B cell (primary cell): ENCODE data around the gene ITGB7. TPM values are rescaled to one million over a fixed set of nuclear protein-coding genes. Genes with fewer than 3 reads are reported as not detected.

Experiments used
- ATAC-seq: fragments of 200-7000 bp; cut with Tn5 transposase; one replicate; pipeline ENCODE4 v1.10.0; 2021; ENCODE audit warnings: low read depth, mild to moderate bottlenecking, moderate number of reproducible peaks, moderate library complexity
- CTCF ChIA-PET: fragments of 350-600 bp; sonication (Branson Sonifier 250); formaldehyde crosslinking; loops from one replicate; lab custom pipeline; 2021; ENCODE audit warnings: antibody characterized with exemption, inconsistent platforms; lab: Charles Lee
- POLR2A ChIA-PET: fragments of 350-600 bp; sonication (Branson Sonifier 250); formaldehyde crosslinking; loops from one replicate; lab custom pipeline; 2021; ENCODE audit warnings: antibody characterized with exemption; lab: Charles Lee
- DNase-seq: peaks from one replicate; pipeline ENCODE4 v3.0.0; 2013
- H2AFZ ChIP-seq: 2 replicates; pipeline ENCODE4 v1.6.1; 2012; ENCODE audit warnings: mild to moderate bottlenecking, low read depth, low read length; ENCODE audit not compliant: insufficient read depth, poor library complexity, severe bottlenecking
- H3K27ac ChIP-seq, 2 donors: 1 replicate in 1 of 2; 2 replicates in 1 of 2; pipeline ENCODE4 v1.5.1; 2012 to 2013; ENCODE audit warnings: low read length in 2 of 2, mild to moderate bottlenecking in 2 of 2, moderate library complexity in 1 of 2
- H3K27me3 ChIP-seq, 4 experiments: fragments of 200-600 bp in 1 of 4; sonication (generic) in 1 of 4; replicated peaks in 1 of 4; 1 replicate in 2 of 4; 2 replicates in 2 of 4; pipeline versions ENCODE4 v1.6.1 to v1.7.0; 2013 to 2016; ENCODE audit warnings: low read length in 3 of 4, mild to moderate bottlenecking in 2 of 4, mixed read lengths in 1 of 4, moderate library complexity in 1 of 4; ENCODE audit not compliant: insufficient read depth in 4 of 4, control insufficient read depth in 3 of 4; ENCODE audit errors: control extremely low read depth in 1 of 4
- H3K36me3 ChIP-seq, 2 experiments: replicated peaks in 1 of 2; 1 replicate in 1 of 2; 2 replicates in 1 of 2; pipeline versions ENCODE4 v1.6.1 to v1.7.1; 2013; ENCODE audit warnings: low read length in 1 of 2; ENCODE audit not compliant: insufficient read depth in 2 of 2, control insufficient read depth in 1 of 2; ENCODE audit errors: control extremely low read depth in 1 of 2, extremely low read depth in 1 of 2
- H3K4me1 ChIP-seq, 2 donors: fragments of 200-600 bp in 1 of 2; sonication (generic) in 1 of 2; 1 replicate in 1 of 2; 2 replicates in 1 of 2; pipeline versions ENCODE4 v1.5.1 to v1.6.1; 2013 to 2017; ENCODE audit warnings: low read length in 2 of 2; ENCODE audit not compliant: control insufficient read depth in 2 of 2, insufficient read depth in 2 of 2
- H3K4me2 ChIP-seq: replicated peaks from 2 replicates; pipeline ENCODE3; 2012; ENCODE audit warnings: mild to moderate bottlenecking, low read depth, low read length; ENCODE audit not compliant: poor library complexity, severe bottlenecking
- H3K4me3 ChIP-seq, 5 experiments: fragments of 200-600 bp in 1 of 5; sonication (generic) in 1 of 5; 1 replicate in 3 of 5; 2 replicates in 2 of 5; pipeline versions ENCODE4 v1.5.1 to v1.7.0; 2011 to 2016; ENCODE audit warnings: low read length in 4 of 5, mild to moderate bottlenecking in 4 of 5, low read depth in 2 of 5, control low read depth in 1 of 5, moderate library complexity in 1 of 5; ENCODE audit not compliant: insufficient read depth in 1 of 5; ENCODE audit errors: control extremely low read depth in 1 of 5, extremely low read depth in 1 of 5
- H3K79me2 ChIP-seq: fragments of 200-600 bp; sonication (generic); one replicate; pipeline ENCODE4 v1.6.0; 2016; ENCODE audit warnings: low read length; ENCODE audit not compliant: control insufficient read depth, insufficient read depth
- H3K9ac ChIP-seq: fragments of 200-600 bp; sonication (generic); 2 replicates; pipeline ENCODE4 v1.6.1; 2017; ENCODE audit warnings: mild to moderate bottlenecking, low read length, moderate library complexity
- H3K9me3 ChIP-seq, 3 donors: one replicate each; pipeline versions ENCODE4 v1.6.1 to v1.7.1; 2013; ENCODE audit warnings: low read length in 2 of 3; ENCODE audit not compliant: control insufficient read depth in 2 of 3, insufficient read depth in 1 of 3; ENCODE audit errors: control extremely low read depth in 1 of 3
- H4K20me1 ChIP-seq: 2 replicates; pipeline ENCODE4 v1.6.0; 2012; ENCODE audit warnings: mild to moderate bottlenecking, low read length; ENCODE audit not compliant: insufficient read depth, control insufficient read depth, poor library complexity, severe bottlenecking
- H3K27ac Mint-ChIP-seq: one replicate; pipeline ENCODE4 v1.8.0; 2021; ENCODE audit warnings: mixed read lengths
- H3K27me3 Mint-ChIP-seq: one replicate; pipeline ENCODE4 v1.8.0; 2021; ENCODE audit warnings: mixed read lengths
- H3K4me1 Mint-ChIP-seq: one replicate; pipeline ENCODE4 v1.8.0; 2021; ENCODE audit warnings: mixed read lengths
- H3K4me3 Mint-ChIP-seq: one replicate; pipeline ENCODE4 v1.8.0; 2021; ENCODE audit warnings: mixed read lengths
- H3K9me3 Mint-ChIP-seq: one replicate; pipeline ENCODE4 v1.8.0; 2022; ENCODE audit warnings: mixed read lengths; ENCODE audit not compliant: insufficient read depth
- EZH2 ChIP-seq: IDR thresholded peaks from 2 replicates; pipeline ENCODE4 v1.6.1; 2012; ENCODE audit warnings: borderline replicate concordance, low read depth, mild to moderate bottlenecking, moderate library complexity, low read length; ENCODE audit not compliant: insufficient read depth, poor library complexity, severe bottlenecking
- WGBS: methylation state at CpG from one replicate; pipeline ENCODE4 v1.1.5; 2013; ENCODE audit warnings: missing lambda C conversion rate; ENCODE audit not compliant: insufficient coverage; 5-methylcytosine and 5-hydroxymethylcytosine counted together
- intact Hi-C: fragments of 100-400 bp; cut with micrococcal nuclease; formaldehyde crosslinking; loops from one replicate; pipeline ENCODE4 v1.10.0; 2022
- polyA plus RNA-seq: library from polyadenylated mRNA; depleted of rRNA; stranded (reverse); fragments of >200 nt; gene quantifications from 2 replicates; pipeline ENCODE4 v1.2.3, GENCODE V29; 2012
- total RNA-seq, 2 donors: library from RNA; stranded (reverse); fragments of 120-200 nt in 1 of 2; gene quantifications; 1 replicate in 1 of 2; 2 replicates in 1 of 2; pipeline versions ENCODE4 v1.2.3 to v1.2.4, GENCODE V29; 2013 to 2022
- TF ChIP-seq, protein P1 (sequence below): fragments of 200-600 bp; IDR thresholded peaks from one replicate; pipeline ENCODE4 v1.8.0; 2022; ENCODE audit warnings: antibody characterized with exemption, mild to moderate bottlenecking

ITGB7 gene
- total and polyA plus RNA-seq, 2 donors (not counting 1 experiment from before 2014, with no cell fraction given) = 199 to 265 TPM

DNA sequence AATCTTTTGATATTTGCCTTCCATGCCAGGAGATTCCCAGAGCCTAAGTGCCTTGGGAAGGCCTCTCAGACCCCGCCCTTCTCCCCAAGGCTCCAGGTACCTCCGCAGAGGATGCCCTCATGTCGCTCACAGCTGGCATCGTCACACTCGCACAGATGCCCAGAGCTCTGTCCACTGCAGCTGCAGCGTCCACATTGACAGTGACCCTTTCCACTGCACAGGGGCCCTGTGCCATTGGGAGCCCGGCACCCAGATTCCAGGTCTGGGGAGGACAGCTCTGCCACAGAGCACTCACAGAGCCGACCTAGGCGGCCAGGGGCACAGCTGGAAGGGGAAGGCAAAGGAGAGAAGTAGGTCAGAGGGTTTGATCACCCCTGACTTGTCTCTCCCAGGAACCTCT, 14.0 kb downstream of the ITGB7 start:
- no peak overlapping the region for H3K9ac ChIP-seq
- H2AFZ ChIP-seq = no peak overlapping the region
- no peak overlapping the region for H3K4me3 ChIP-seq
- no peak overlapping the region for H3K4me2 ChIP-seq
- peaks cover 0 to 81% of the 10 kb centered on the region in 2 experiments for H3K36me3 ChIP-seq
- H3K4me3 Mint-ChIP-seq = no peak overlapping the region
- H3K27me3 ChIP-seq = no peaks in the 10 kb centered on the region
- WGBS = 100% methylated on average over 6 of the region's 9 CpGs
- intact Hi-C loops = no loop called here
- no peak overlapping the region for H3K27ac ChIP-seq
- no peaks in the 10 kb centered on the region for H3K9me3 ChIP-seq
- H3K4me1 Mint-ChIP-seq = peaks cover 19% of the 10 kb centered on the region
- H3K79me2 ChIP-seq = peaks cover 3% of the 10 kb centered on the region
- no peak overlapping the region for H3K27ac Mint-ChIP-seq
- ChIA-PET POLR2A (no interaction called here), CTCF (interaction anchor here (0.6 to 7.7 kb wide), 3 partner anchors 9 to 112 kb away, joined by 3 to 84 read pairs (median 4); no protein-coding TSS in a partner anchor)
- H3K9me3 Mint-ChIP-seq = no peaks in the 10 kb centered on the region
- no peaks in the 10 kb centered on the region for H3K27me3 Mint-ChIP-seq
- TF ChIP-seq, protein P1, sequence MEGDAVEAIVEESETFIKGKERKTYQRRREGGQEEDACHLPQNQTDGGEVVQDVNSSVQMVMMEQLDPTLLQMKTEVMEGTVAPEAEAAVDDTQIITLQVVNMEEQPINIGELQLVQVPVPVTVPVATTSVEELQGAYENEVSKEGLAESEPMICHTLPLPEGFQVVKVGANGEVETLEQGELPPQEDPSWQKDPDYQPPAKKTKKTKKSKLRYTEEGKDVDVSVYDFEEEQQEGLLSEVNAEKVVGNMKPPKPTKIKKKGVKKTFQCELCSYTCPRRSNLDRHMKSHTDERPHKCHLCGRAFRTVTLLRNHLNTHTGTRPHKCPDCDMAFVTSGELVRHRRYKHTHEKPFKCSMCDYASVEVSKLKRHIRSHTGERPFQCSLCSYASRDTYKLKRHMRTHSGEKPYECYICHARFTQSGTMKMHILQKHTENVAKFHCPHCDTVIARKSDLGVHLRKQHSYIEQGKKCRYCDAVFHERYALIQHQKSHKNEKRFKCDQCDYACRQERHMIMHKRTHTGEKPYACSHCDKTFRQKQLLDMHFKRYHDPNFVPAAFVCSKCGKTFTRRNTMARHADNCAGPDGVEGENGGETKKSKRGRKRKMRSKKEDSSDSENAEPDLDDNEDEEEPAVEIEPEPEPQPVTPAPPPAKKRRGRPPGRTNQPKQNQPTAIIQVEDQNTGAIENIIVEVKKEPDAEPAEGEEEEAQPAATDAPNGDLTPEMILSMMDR = no peak
- no peak for TF ChIP-seq EZH2
- no peak for DNase-seq
- peaks cover 5 to 12% of the 10 kb centered on the region in 2 donors for H3K4me1 ChIP-seq
- H4K20me1 ChIP-seq = peaks cover 47% of the 10 kb centered on the region
- ATAC-seq = no peak

- ChIA-PET CTCF (interaction anchor here (0.6 to 7.7 kb wide), 3 partner anchors 9 to 112 kb away, joined by 3 to 84 read pairs (median 4); no protein-coding TSS in a partner anchor), POLR2A (no interaction called here)
- Histone ChIP-seq H3K4me1 (peaks cover under 1 to 7% of the 10 kb centered on the region in 2 donors), H3K4me2 (no peak overlapping the region), H4K20me1 (peaks cover 47% of the 10 kb centered on the region), H3K9me3 (no peaks in the 10 kb centered on the region), H3K9ac (no peak overlapping the region), H3K27ac (no peak overlapping the region), H3K36me3 (peaks cover 0 to 81% of the 10 kb centered on the region in 2 experiments), H3K4me3 (no peak overlapping the region), H2AFZ (no peak overlapping the region), H3K27me3 (no peaks in the 10 kb centered on the region), H3K79me2 (peaks cover 3% of the 10 kb centered on the region)
- WGBS = 98% methylated on average over 14 of the region's 14 CpGs
- no peak for TF ChIP-seq EZH2
- TF ChIP-seq, protein P1 = no peak
- no peaks in the 10 kb centered on the region for H3K9me3 Mint-ChIP-seq
- ATAC-seq (no peak), DNase-seq (no peak)
- no peak overlapping the region for H3K4me3 Mint-ChIP-seq
- no peak overlapping the region for H3K27ac Mint-ChIP-seq
- no peaks in the 10 kb centered on the region for H3K27me3 Mint-ChIP-seq
- H3K4me1 Mint-ChIP-seq = peaks cover 15% of the 10 kb centered on the region
- intact Hi-C loops = no loop called here
These were observed 14.5 kb downstream of the ITGB7 start for GRCh38 chr12:53192531-53193021.
